Chondrocyte (in vitro differentiated cells): ENCODE data around the gene CYP39A1. TPM values are rescaled to one million over a fixed set of nuclear protein-coding genes. Genes with fewer than 3 reads are reported as not detected.

Experiments used
- DNase-seq: peaks from one replicate; pipeline ENCODE4 v3.0.0; 2021; ENCODE audit warnings: mixed read lengths, low spot score
- H3K27ac Mint-ChIP-seq: one replicate; pipeline ENCODE4 v1.8.0; 2021; ENCODE audit warnings: mild to moderate bottlenecking, moderate library complexity, mixed read lengths; ENCODE audit not compliant: unreplicated experiment
- H3K27me3 Mint-ChIP-seq: 2 replicates; pipeline ENCODE4 v1.8.0; 2021; ENCODE audit warnings: low read depth, mixed read lengths
- H3K36me3 Mint-ChIP-seq: 2 replicates; pipeline ENCODE4 v1.8.0; 2021; ENCODE audit warnings: low read depth, mixed read lengths
- H3K4me1 Mint-ChIP-seq: 2 replicates; pipeline ENCODE4 v1.8.0; 2021; ENCODE audit warnings: low read depth, mild to moderate bottlenecking, mixed read lengths
- H3K4me3 Mint-ChIP-seq: one replicate; pipeline ENCODE4 v1.8.0; 2021; ENCODE audit warnings: mild to moderate bottlenecking, moderate library complexity, mixed read lengths; ENCODE audit not compliant: unreplicated experiment
- H3K9me3 Mint-ChIP-seq: 2 replicates; pipeline ENCODE4 v1.8.0; 2021; ENCODE audit warnings: low read depth, mixed read lengths
- CTCF ChIP-seq: fragments of 200-600 bp; sonication (generic); IDR thresholded peaks from 2 replicates; pipeline ENCODE4 v1.5.0; 2021; ENCODE audit warnings: antibody characterized with exemption, mild to moderate bottlenecking, moderate library complexity
- total RNA-seq: library from RNA; stranded (reverse); gene quantifications from 3 replicates; pipeline ENCODE4 v1.2.1, GENCODE V29; 2021

The CYP39A1 gene
- total RNA-seq, 1 donor from 2014 or later = 0.62 TPM

- H3K9me3 Mint-ChIP-seq = no peaks in the 10 kb centered on the region
- H3K27me3 Mint-ChIP-seq = no peaks in the 10 kb centered on the region
- H3K4me3 Mint-ChIP-seq = no peak overlapping the region
- H3K27ac Mint-ChIP-seq = no peak overlapping the region
- no peaks in the 10 kb centered on the region for H3K36me3 Mint-ChIP-seq
- no peak for DNase-seq
- H3K4me1 Mint-ChIP-seq = peaks cover 3% of the 10 kb centered on the region
- no peak for TF ChIP-seq CTCF
These were observed 68.9 kb downstream of the CYP39A1 start for GRCh38 chr6:46583721-46584120.

- peaks cover 3% of the 10 kb centered on the region for H3K4me1 Mint-ChIP-seq
- no peak for TF ChIP-seq CTCF
- DNase-seq = no peak
- no peak overlapping the region for H3K4me3 Mint-ChIP-seq
- H3K36me3 Mint-ChIP-seq = no peaks in the 10 kb centered on the region
- no peak overlapping the region for H3K27ac Mint-ChIP-seq
- H3K9me3 Mint-ChIP-seq = no peaks in the 10 kb centered on the region
- H3K27me3 Mint-ChIP-seq = no peaks in the 10 kb centered on the region
These were observed 69.5 kb downstream of the CYP39A1 start for GRCh38 chr6:46583081-46583480.

GRCh38 chr6:46581459-46582177 is 71.0 kb downstream of the CYP39A1 start:
- Mint-ChIP-seq H3K9me3 (no peaks in the 10 kb centered on the region), H3K4me3 (no peak overlapping the region), H3K27me3 (no peaks in the 10 kb centered on the region), H3K4me1 (peaks cover 3% of the 10 kb centered on the region), H3K27ac (no peak overlapping the region), H3K36me3 (no peaks in the 10 kb centered on the region)
- no peak for DNase-seq
- TF ChIP-seq CTCF = no peak

GRCh38 chr6:46575530-46575929 is 77.1 kb downstream of the CYP39A1 start:
- Mint-ChIP-seq H3K9me3 (peaks cover 12% of the 10 kb centered on the region), H3K4me1 (no peaks in the 10 kb centered on the region), H3K36me3 (peaks cover 5% of the 10 kb centered on the region), H3K27ac (no peak overlapping the region), H3K27me3 (peaks cover 2% of the 10 kb centered on the region), H3K4me3 (no peak overlapping the region)
- DNase-seq = no peak
- TF ChIP-seq CTCF = no peak

- DNase-seq = no peak
- TF ChIP-seq CTCF = no peak
- H3K27me3 Mint-ChIP-seq = peaks cover 13% of the 10 kb centered on the region
- no peak overlapping the region for H3K27ac Mint-ChIP-seq
- peaks cover 17% of the 10 kb centered on the region for H3K9me3 Mint-ChIP-seq
- H3K4me3 Mint-ChIP-seq = no peak overlapping the region
- peaks cover 5% of the 10 kb centered on the region for H3K36me3 Mint-ChIP-seq
- no peaks in the 10 kb centered on the region for H3K4me1 Mint-ChIP-seq
These were observed 79.5 kb downstream of the CYP39A1 start for GRCh38 chr6:46573140-46573539.
